GM19467 (cell line): Measurements from ENCODE around the gene SORBS1.

Experiments used
- ATAC-seq: cut with Tn5 transposase; IDR thresholded peaks from one replicate; pipeline ENCODE4 v1.9.1; 2021; ENCODE audit warnings: mild to moderate bottlenecking, moderate library complexity; ENCODE audit not compliant: unreplicated experiment

Gene SORBS1

GRCh38 chr10:95517536-95518454 is 43.4 kb downstream of the SORBS1 start:
- ATAC-seq: no peak

DNA sequence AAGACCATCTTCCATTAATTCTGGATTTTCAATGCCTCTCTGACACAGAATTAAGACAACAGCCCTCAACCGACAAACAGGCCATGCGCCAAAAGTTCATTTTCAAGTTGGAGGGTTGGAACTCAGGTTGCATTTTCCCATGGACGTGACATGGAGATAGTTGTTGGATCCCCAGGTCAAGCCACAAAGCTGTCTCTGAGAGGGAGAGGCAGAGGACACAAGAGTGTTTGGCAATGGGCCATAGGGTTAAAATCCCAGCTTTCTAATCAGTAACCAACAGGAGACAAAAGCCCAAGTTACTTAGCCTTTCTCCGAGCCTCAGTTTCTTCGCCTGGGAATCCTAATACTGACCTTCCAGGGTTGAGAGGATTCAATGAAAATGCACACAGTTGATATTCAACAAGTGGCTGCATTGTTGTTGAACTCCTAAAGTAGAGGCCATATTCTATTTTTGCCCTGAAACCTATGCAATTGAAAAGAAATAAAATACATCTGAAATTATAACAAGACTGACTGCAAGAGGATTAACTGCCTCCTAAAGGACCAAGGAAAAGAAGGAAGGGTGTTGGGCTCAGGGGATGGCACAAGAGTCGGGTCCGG is 44.3 kb downstream of the SORBS1 start:
- no peak for ATAC-seq

DNA sequence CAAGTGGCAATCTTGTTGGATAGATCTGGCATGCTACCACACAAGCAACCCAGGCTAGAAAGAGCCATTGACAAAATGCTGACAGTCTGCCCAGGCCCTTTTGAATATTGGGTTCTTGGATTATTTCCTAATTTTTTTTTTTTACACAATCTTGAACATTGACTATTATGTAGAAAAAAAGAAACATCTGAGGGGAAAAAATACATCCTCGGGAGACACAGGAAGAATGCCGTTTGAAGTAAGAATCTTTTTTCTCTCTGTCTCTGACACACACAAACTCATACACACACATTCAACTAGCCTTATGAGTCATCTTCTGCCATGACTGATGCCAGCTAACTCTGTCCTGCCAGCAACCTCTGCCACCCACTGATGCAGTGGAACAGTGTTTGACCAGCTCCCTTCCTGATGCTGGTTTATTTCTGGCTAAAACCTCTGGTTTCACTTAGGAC is 47.2 kb downstream of the SORBS1 start:
- ATAC-seq: no peak

DNA sequence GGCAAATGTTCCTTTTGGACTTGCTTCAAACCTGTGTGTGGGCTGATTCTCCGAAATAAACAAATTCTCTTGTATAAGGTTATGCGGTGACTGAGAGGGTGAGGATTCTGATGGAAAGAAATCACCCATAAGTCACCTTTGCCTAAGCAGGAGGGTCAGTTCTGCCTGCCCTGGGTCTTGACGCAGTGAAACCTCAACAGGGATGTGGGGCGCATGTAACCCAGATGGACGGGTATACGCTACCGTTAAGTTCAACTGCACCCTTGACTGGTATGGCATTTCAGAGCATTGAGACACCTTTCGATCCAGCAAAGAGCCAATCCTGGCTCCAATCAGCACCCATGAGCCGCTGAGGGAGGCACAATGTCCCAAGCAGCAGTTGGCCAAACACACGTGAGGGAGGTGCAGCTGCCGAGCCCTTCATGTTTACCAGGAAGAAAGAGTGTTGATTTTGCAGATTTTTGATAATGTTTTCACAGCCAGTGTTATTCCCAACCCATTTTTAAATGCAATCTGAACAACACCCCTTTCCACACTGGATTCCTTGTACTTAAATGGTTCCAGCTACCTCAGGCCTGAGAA is 48.1 kb downstream of the SORBS1 start:
- no peak for ATAC-seq

DNA sequence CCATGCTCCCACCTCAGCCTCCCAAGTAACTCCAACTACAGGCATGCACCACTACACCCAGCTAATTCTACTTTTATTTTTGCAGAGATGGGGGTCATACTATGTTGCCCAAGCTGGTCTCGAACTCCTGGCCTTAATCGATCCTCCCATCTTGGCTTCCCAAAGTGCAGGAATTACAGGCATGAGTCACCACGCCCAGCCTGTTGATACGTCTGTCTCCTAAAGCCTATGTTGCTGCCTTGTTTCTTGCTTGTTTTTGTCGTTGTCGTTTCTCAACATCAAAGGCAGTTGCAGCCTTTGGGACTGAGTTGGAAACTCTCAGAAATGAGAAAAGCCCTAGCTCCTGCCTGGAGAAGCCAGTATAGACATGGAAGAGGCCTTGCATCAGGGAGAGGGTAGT is 49.9 kb downstream of the SORBS1 start:
- no peak for ATAC-seq

DNA sequence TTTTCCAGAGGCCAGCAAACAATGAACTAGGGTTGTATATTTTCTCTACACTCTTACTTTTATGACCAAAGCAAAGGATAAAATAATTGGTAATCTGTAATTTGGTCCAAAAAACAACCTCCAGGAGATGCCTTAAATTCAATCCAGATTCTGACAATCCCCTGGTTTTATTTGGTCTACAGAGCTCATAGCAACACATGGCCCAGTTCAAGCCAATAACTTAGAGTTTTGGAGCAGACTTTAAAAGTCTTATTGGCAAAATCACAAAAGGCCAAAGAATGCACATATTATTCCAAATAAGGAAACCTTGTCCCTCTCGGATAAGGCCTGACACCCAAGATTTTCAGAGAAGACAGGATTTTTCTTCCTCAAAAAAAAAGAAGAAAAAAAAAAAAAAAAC is 51.9 kb downstream of the SORBS1 start:
- no peak for ATAC-seq

- ATAC-seq: no peak
Observed at GRCh38 chr10:95508730-95509129, 52.4 kb downstream of the SORBS1 start.

DNA sequence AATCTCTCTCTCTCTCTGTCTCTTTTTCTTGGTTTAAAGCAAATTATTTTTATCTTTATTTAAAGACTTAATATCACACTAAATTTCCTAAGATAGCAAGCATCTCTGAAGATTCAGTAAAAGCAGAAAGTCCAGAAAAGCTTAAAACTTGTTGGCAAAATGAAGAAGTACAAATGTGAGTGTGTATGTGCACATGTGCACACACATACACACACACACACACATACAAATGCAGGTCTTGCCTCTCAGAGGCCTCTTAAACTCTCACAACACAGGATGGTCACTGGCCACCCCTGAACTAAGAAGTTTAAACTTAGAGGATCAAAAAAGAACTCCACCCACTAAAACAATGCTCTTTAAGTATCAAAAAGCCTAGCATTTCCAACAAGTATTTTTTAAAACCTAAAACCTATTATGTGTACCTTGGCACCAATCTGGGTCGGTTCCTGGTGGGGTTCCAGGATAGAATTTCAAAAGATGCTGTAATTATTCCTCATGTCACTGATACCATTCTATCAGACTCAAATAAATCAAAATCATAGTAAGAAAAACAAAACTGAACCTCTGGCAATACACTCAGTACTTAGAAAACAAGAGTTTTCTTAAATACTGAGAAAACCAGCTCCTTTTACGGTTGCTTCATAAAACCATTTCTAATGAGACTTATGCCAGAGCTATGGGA is 55.0 kb downstream of the SORBS1 start:
- no peak for ATAC-seq

DNA sequence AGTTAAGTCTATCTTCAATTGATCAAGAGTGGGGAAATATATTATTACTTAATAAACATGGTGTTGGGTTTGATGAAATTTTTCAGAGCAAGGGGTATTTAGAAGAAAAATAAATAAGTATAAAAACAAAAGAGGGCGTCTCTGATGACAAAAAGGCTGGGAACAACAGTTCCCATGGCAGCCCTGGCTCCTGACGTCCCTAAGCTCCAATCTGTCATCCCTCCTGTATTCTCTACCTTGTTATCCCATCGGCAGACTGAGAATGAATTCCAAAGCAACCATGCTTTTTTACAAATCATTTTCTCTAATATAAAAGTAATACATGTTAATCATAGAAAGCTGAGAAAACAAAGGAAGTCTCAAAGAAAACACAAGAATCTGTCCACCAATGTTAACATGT is 55.5 kb downstream of the SORBS1 start:
- no peak for ATAC-seq

DNA sequence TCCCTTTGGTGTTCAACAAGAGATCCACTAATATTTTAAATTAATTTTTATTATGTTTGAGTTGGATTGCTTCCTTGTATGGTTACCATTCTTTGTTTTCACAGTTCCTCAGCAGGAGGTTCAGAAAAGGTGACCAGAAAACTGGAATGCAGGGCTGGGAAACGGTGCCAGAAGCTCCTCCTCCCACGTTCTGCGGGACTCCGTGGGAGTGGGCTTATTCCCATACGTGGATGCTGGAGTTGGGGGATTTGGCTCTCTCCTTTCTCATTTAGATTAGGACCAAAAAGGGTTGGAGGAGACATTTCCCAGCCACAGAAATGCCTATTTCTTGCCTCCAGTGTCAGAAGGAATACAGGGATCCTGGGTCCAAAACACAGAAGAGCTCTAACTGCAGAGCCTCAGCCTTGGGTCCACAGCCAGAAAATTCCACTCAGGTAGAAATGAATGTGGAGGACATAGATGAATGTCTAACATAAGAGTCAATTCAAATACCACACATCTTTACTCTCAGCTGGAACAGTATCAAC is 56.0 kb downstream of the SORBS1 start:
- no peak for ATAC-seq

DNA sequence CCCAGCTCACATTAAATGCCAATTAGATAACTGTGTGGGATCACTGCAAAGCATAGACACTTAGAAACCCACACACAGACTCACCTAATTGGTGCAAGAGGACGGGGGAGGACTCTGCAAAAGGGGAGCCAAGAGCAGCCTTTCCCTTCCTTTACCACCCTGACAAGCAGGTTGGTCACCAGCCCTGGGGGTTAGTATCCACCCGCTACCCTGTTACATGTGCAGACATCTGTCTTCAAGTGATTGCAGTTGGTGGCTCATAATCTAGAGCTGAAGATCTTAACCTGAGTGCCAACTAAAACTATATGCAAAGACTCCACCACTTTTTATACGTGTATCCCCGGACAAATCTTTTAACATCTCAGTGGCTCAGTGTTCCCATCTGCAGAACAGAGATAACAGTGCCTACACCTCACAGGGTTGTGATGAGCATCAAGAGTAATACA is 56.9 kb downstream of the SORBS1 start:
- ATAC-seq: no peak

- no peak for ATAC-seq
Observed at GRCh38 chr10:95503526-95503925, 57.6 kb downstream of the SORBS1 start.

DNA sequence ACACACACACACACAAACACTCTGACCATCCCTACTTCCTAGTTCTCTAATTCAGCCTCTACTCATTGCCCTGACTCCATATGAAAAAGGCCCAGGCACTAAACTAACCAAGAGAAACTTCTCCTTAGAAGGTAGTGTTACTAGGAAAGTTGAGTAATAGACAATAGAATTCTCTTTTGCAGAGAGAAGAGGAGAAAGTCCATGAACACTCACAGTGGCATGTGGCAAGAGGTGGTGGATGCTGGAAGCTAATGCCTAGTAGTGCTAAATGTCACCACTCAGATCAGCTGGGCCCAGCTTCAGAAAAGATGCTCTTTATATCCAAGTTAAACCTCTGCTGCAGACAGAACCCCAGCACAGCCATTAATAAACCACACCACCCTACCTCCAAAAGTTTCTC is 58.2 kb downstream of the SORBS1 start:
- ATAC-seq: no peak

GRCh38 chr10:95502377-95502776 is 58.8 kb downstream of the SORBS1 start:
- ATAC-seq: no peak

DNA sequence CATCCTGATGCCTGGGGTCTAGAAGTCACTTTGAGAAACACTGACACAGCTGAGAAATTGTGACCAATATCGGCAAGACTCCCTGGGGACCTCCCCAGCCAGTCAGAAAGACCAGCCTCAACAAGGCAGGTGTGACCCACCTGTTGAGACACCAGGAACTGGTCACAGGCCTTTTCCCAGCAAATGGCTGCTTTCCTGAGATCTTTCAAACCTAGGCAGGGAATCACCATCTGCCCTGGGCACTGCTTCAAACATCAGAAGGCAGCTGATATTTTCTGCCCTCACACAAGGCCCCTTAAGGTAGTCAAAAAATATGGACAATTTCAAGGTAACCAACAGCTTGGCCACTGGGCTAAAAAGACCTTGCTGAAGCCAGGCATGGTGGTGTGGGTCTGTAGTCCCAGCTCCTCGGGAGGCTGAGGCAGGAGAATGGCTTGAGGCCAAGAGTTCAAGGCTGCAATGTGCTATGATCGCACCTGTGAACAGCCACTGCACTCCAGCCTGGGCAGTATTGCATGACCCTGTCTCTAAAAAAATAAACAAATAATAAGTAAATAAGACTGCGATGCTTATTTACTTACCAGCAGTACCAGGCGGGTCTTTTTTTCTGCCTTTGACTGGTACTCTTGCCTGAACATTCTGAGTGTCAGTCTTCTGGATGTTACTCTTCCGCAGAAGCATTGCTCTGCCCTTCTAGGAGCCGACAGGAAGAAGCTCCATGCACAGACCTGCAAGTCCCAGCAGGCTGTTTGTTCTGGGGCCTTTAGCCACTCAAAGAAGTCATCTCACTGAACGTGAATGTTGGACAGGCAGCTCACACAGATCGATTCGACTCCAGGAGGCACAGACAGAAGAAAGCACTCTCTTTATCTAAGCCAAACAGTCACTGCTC is 59.7 kb downstream of the SORBS1 start:
- ATAC-seq: no peak

DNA sequence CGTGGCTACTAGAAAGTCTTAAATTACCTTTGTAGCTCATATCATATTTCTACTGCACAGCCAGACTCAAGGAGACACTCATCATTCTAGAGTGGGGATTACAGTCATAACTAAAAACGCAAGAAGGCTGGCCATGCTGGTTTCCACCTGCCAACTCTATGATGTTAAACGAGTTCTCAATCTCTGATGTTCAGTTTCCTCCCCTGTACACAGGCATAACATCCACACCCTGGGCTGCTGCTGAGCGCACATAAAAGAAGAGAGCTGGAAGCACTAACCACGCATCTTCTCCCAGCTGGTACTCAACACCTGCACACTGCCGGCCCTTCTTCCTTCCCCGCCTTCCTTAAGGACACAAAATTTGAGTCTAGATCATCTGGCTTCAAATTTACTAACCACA is 60.5 kb downstream of the SORBS1 start:
- no peak for ATAC-seq

DNA sequence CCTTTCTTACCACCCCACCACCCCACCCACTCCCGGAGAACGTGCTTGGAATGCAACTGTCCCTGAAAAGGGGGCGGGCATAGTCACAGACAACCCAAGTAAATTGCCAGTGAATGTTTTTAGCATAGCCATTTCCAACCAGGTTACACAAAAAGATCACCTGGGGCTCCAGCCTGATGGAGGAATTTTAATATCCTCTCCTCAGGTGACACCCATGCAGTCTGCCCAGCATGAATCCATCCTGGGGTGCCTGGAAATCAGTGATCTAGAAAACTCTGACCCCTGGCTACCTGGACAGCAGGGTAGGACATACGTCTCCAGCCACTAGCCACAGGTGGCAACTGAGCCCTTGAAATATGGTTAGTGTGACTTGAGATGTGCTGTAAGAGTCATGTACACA is 61.1 kb downstream of the SORBS1 start:
- ATAC-seq: no peak

DNA sequence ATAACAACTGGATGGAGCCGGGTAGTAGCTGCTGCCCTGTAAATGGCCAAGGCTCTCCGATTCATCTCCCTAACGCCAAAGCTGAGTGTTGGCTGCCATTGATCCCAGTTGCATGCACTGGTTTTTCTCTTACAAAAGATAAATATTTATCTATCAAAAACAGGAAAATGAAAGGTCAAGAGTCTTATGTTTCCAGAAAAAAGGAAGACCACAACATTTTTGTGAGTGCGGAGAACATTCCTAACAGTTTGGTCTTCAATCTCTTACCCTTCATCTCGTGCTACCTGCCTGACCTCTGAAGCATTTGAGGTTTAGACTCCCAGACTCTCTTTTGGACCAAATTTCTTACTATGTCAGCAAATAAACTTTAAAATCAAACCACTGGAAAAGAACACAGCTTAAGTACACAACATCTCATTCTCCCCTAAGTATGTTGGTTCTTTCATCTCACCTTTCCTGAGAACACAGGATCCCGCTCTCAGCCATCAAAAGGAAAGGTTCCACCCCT is 61.6 kb downstream of the SORBS1 start:
- ATAC-seq: no peak

GRCh38 chr10:95496951-95497350 is 64.2 kb downstream of the SORBS1 start:
- ATAC-seq: no peak
